ENCODE data around the gene ANGPTL4. TPM values are rescaled to one million over a fixed set of nuclear protein-coding genes. Genes with fewer than 3 reads are reported as not detected.
"Not testable (repeated sequence)": the region's sequence is repeated elsewhere in the genome, so short reads cannot be mapped to it uniquely, and the experiment has no call there.

Gene ANGPTL4
- 161 TPM for total RNA-seq

- peak in 1 of 2 donors; percentile 86 for DNase-seq (ENCODE audit: low spot score in 2 of 2)
- peaks cover 20 to 38% of the 10 kb centered on the region in 2 donors for H3K4me1 ChIP-seq
- intact Hi-C loops (cut with DNase I), result loop anchor here (2.0 kb wide), 1 partner anchor 81 kb away; the partner anchor contains the start of gene HNRNPM
Observed at GRCh38 chr19:8363803-8364771, at the start of gene ANGPTL4. ANGPTL4 (plus strand) TSS chr19:8364155; CDS start chr19:8364322, 167 bp downstream.

GRCh38 chr19:8314981-8315640 lies 48.8 kb upstream of the ANGPTL4 start:
- DNase-seq (ENCODE audit: low spot score in 2 of 2); H3K27ac ChIP-seq; H3K4me1 ChIP-seq; H3K9me3 ChIP-seq; intact Hi-C loops (cut with DNase I); H3K27me3 ChIP-seq; H3K4me3 ChIP-seq: not testable (repeated sequence)
- H3K36me3 ChIP-seq, result peaks cover 31 to 64% of the 10 kb centered on the region in 2 donors

More at GRCh38 chr19:8363803-8364771, at the start of gene ANGPTL4:
- Histone ChIP-seq H3K36me3 (no peaks in the 10 kb centered on the region), H3K9me3 (no peaks in the 10 kb centered on the region), H3K27me3 (no peaks in the 10 kb centered on the region), H3K27ac (peak within 1 kb of the TSS; percentile 92 to 94), H3K4me3 (peak within 1 kb of the TSS; percentile 70 to 78)
- peak in 1 of 3 experiments; percentile 22 for TF ChIP-seq CTCF (IDR thresholded peaks at IDR 0.05)

GRCh38 chr19:8316351-8317125 lies 47.4 kb upstream of the ANGPTL4 start:
- Histone ChIP-seq H3K27ac (no peak overlapping the region), H3K36me3 (peaks cover 24 to 51% of the 10 kb centered on the region in 2 donors), H3K27me3 (no peaks in the 10 kb centered on the region), H3K4me3 (no peak overlapping the region), H3K9me3 (no peaks in the 10 kb centered on the region), H3K4me1 (peaks cover 7 to 10% of the 10 kb centered on the region in 2 donors)
- intact Hi-C loops (cut with DNase I), result no loop called here
- no peak for TF ChIP-seq CTCF (IDR thresholded peaks at IDR 0.05)
- DNase-seq (ENCODE audit: low spot score in 2 of 2), result no peak

GRCh38 chr19:8318835-8319234 lies 45.1 kb upstream of the ANGPTL4 start:
- peaks cover 24 to 46% of the 10 kb centered on the region in 2 donors for H3K36me3 ChIP-seq
- not testable (repeated sequence) for H3K27ac ChIP-seq

GRCh38 chr19:8319807-8320520 lies 44.0 kb upstream of the ANGPTL4 start:
- DNase-seq (ENCODE audit: low spot score in 2 of 2), result no peak
- Histone ChIP-seq H3K27me3 (no peaks in the 10 kb centered on the region), H3K36me3 (peaks cover 22 to 40% of the 10 kb centered on the region in 2 donors), H3K4me3 (peak overlapping the region; percentile 64 to 97), H3K9me3 (no peaks in the 10 kb centered on the region), H3K27ac (peak overlapping the region in 1 of 2 donors; percentile 90), H3K4me1 (peaks cover 12 to 22% of the 10 kb centered on the region in 2 donors)
- intact Hi-C loops (cut with DNase I), result loop anchor here (2.0 to 10.0 kb wide), 2 partner anchors 51 to 315 kb away; partner anchors contain the start of gene ELAVL1
- TF ChIP-seq CTCF (IDR thresholded peaks at IDR 0.05), result no peak

More at GRCh38 chr19:8318835-8319234, 45.1 kb upstream of the ANGPTL4 start:
- peaks cover 12 to 22% of the 10 kb centered on the region in 2 donors for H3K4me1 ChIP-seq
- intact Hi-C loops (cut with DNase I); H3K9me3 ChIP-seq; H3K4me3 ChIP-seq; H3K27me3 ChIP-seq; DNase-seq (ENCODE audit: low spot score in 2 of 2): not testable (repeated sequence)

Data from ascending aorta (tissue), 2 donors.